ENCODE data around the gene PCBP3.

PCBP3 gene

DNA sequence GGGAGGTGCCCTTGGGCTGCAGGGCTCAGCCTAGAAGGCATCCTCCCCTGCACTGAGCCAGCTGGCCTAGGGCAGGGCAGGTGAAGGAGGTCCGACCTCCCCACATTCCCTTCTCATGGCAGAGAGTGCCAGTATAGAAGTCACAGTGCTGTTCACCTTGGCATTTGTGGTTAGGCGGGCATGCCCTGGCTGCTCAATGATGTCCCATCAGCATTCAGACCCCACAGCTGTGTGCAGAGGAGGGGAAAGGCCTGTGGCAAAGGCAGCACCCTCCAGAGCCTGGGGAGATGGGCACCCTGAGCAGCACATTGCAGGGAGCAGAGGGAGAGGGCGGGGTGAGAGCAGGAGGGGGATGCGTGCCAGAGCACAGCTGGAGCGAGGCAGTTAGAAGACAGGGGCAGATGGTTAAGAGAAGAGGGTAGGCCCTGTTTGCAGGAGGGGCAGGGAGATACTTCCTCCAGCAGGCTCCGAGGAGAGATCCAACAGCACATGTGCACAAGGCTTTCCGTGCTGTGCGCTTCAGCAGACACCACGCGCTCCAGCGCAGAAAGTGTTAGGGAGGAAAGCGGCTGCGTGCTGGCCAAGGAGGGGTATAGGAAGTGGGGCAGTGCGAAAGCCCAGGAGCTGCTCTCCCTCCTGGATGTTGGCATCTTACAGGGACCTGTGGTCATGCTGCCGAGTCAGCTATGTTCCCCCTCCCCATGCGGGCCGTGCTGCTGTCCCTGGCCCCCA is 294.4 kb downstream of the PCBP3 start:
- TF ChIP-seq GATA2 (IDR thresholded peaks at IDR 0.05; ENCODE audit: low read depth, low read length) (no peak), GATA3 (IDR thresholded peaks at IDR 0.05; ENCODE audit: low read depth, low read length) (no peak)

DNA sequence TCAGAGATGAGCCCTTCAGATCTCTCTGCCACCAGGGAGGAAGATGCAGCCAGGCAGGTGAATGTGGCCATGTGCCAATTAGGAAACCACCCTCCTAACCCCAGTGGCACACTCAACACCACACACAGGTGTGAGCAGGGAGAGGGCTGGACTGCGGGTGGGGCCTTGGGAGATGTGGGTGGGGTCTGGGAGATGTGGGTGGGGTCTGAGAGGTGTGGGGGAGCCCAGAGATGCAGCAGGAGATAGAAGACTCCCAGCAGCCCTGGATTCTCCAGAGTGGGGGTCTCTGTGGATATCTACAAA is 294.9 kb downstream of the PCBP3 start:
- TF ChIP-seq GATA2 (IDR thresholded peaks at IDR 0.05; ENCODE audit: low read depth, low read length) (no peak), GATA3 (IDR thresholded peaks at IDR 0.05; ENCODE audit: low read depth, low read length) (no peak)

DNA sequence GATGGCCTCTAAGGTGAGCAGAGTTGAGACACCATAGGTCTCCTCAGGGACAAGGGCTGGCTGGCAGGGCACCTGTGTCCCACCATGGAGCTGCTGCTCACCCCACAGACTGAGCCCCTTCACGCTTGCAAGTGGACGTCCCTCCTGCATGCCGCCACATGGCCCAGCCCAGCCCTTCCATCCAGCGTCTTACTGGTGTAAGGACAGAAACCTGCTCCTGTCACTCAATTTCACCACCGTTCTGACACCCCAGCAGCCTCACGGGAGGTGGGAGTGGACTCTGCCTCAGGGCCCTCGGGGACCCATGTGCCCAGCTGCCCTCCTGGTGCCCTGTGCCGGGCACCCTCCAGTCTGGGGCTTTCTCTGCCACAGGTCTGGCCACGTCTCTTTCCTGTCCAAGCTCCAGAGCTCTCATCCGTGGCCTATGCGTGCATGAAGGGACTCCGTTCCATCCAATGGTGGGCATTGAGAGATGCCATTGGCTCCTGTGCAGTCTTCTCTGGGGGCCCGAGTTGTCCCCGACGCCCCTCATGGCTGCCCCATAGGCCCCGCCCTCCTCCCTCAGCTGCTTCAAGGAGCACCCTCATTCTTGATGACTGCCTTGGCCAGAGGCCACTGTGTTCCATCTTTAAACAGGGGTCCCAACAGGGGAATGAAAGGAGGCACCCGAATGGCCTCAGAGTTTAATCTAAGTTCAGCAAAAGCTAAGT is 295.4 kb downstream of the PCBP3 start:
- no peak for TF ChIP-seq GATA2 (IDR thresholded peaks at IDR 0.05; ENCODE audit: low read depth, low read length)

DNA sequence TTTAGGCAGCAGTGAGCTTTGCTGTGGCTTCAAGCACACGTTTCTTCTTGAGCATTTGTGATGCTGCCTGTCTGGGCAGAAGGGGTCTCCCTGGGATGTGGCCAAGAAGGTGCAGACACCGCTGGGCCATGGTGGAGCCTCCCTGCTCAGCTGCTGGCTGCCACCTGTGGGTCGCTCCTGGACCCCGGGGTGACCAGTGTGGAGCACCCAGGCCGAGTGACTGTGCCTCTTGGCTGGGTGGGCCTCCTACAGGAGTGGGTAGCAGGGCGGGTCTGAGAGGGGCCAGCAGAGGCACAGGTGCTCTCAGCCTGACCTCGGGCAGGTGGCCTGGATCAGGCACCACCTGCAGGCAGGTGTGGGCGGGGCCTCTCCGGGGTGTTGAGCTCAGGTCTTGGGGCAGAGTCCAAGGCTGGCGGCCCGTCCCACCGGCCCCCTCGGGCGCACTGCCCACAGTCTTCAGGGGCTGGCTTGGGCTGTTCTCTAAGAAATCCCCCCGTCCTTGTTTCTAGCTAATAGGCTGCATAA is 296.1 kb downstream of the PCBP3 start:
- TF ChIP-seq GATA3 (IDR thresholded peaks at IDR 0.05; ENCODE audit: low read depth, low read length), result no peak
- no peak for TF ChIP-seq GATA2 (IDR thresholded peaks at IDR 0.05; ENCODE audit: low read depth, low read length)

DNA sequence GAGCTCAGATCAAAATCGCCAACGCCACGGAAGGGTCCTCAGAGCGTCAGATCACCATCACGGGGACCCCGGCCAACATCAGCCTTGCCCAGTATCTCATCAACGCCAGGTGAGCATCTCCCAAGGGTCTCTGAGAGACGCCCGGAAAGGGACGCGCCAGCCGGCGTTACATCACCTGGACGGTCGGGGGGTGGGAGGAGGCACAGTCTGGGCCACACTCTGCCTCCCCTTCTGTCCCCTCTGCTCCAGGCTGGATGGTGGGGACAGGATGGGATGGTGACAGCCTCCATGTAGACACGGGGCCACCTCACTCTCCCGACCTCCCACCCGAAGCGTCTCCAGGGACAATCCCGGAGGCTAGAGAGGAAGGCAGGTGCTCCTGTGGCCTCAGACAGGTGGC is 296.6 kb downstream of the PCBP3 start:
- TF ChIP-seq GATA3 (IDR thresholded peaks at IDR 0.05; ENCODE audit: low read depth, low read length) (no peak), GATA2 (IDR thresholded peaks at IDR 0.05; ENCODE audit: low read depth, low read length) (no peak)

DNA sequence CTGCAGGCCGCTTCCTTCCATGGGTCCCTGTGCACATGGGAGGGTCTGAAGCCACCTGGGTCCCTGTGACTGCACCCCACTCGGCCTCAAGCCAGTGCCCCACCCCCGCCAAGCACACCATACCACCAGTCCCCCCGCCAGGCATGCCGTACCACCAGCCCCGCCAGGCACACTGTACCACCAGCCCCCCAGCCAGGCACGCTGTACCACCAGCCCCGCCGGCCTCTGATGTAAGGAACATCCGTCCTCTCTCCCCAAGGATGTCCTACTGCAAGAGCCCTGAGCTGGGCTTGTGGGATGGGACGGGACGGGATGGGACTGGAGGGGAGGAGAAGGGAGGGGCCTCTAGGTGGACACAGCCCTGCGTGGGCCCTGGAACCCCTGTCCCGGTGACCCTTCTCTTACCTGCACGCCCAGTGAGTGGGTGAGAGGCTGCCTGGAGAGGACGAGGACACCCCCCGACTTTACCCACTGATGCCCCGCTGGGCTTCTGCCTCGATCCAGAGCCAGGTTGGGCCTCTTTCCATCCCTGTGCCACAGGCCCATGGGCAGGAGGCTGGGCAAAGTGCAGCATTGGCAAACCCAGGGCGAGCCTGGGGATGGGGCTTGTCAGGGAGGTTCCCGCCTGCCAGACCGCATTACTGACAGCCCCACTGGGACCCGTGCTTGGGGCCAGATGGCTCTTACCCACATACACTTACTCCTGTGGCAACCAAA is 297.3 kb downstream of the PCBP3 start:
- TF ChIP-seq GATA3 (IDR thresholded peaks at IDR 0.05; ENCODE audit: low read depth, low read length) (no peak), GATA2 (IDR thresholded peaks at IDR 0.05; ENCODE audit: low read depth, low read length) (no peak)

DNA sequence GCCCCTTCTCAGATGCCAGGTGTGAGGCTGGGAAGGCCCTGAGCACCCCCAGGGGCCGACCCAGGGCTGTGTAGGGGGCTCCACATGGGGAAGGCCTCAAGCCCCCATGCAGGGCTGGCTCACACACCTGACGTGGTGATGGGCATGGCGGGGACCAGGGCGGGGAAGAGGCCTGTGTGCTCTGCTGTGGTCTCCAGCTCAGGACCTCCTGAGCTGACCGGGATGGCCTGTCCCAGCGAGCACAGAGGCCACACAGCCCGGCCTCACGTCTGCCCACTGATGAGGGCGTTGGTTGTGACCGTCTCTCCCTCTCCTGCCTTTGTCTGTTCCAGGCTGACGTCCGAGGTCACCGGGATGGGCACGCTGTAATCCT is 297.8 kb downstream of the PCBP3 start:
- TF ChIP-seq GATA3 (IDR thresholded peaks at IDR 0.05; ENCODE audit: low read depth, low read length) (no peak), GATA2 (IDR thresholded peaks at IDR 0.05; ENCODE audit: low read depth, low read length) (no peak)

DNA sequence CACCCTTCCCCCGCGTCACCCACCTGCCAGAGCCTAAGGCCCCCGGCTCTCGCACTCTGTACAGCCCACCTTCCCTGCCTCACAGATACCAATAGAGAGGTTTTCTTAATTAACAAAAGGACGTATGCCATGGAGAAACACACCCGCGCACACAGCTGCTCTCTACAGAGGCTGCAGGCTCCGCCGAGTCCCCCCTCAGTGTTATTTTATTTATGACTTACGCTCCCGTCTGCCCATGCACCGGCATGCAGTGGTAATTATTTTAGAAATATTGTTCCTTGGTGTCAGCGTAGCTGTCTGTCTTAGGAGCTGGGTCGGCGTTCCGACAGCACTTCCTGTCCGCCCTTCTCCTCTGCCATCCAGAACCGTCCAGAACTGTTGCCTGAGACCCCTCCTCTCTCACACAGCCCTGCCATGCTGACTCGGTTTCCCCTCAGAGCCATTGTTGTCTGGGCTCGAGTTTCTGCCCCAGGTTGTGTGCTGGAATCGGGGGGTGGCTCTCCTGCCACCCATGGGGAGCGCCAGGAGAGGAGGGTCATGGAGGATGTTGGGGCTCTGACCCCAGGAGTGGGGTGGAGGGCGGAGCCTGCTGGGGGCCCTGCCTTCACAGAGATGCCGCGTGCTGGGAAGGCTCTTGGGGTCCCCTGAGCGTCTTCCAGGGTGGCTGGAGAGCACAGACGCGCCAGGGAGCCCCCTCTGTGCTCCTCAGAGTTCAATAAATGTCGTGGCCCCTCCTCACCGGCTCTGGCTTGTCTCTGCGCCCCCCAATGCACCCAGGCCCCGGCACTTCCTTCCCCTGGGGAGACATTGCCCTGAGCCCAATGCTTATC is 298.4 kb downstream of the PCBP3 start:
- TF ChIP-seq GATA2 (IDR thresholded peaks at IDR 0.05; ENCODE audit: low read depth, low read length) (no peak), GATA3 (IDR thresholded peaks at IDR 0.05; ENCODE audit: low read depth, low read length) (no peak)

DNA sequence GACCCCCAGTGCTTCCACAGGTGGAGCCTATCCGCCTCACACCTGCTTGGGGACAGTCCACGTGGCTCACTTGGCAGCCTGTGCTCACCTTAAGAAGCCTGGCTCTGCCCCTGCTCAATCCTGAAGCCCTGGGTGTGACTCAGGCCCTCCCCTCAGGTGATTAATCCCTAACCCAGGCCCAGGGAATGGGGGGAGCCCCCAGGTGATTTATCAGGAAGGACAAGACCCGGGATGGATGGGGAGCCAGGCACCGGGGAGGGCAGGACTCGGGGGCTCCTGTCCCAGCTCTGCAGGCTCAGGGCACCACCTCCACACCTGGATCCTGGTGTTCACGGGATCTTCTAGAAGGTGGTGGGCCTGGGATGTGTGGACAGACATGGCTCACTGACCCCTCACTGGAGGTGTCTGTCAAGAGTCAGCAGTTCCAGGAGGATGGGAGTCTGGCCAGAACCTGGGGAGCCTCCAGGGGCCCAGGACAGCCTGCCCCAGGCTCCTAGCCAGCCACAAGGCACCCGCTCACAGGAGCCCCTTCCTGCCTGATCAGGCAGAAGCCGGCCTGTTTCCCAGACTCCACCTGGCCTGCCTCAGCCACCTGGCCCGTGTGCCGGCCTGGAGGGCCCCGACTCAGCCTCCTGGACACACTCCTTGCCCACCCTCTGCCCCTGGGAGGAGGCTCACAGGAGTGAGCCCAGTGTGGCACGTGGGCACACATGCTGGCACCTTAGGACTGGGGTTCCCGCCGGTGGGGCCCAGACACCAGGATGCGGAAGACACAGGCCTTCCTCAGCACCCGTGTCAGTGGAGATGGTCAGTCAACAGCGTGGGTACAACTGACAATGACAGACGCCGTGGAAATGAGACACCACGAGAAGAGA is 299.5 kb downstream of the PCBP3 start:
- no peak for TF ChIP-seq GATA2 (IDR thresholded peaks at IDR 0.05; ENCODE audit: low read depth, low read length)
- no peak for TF ChIP-seq GATA3 (IDR thresholded peaks at IDR 0.05; ENCODE audit: low read depth, low read length)

DNA sequence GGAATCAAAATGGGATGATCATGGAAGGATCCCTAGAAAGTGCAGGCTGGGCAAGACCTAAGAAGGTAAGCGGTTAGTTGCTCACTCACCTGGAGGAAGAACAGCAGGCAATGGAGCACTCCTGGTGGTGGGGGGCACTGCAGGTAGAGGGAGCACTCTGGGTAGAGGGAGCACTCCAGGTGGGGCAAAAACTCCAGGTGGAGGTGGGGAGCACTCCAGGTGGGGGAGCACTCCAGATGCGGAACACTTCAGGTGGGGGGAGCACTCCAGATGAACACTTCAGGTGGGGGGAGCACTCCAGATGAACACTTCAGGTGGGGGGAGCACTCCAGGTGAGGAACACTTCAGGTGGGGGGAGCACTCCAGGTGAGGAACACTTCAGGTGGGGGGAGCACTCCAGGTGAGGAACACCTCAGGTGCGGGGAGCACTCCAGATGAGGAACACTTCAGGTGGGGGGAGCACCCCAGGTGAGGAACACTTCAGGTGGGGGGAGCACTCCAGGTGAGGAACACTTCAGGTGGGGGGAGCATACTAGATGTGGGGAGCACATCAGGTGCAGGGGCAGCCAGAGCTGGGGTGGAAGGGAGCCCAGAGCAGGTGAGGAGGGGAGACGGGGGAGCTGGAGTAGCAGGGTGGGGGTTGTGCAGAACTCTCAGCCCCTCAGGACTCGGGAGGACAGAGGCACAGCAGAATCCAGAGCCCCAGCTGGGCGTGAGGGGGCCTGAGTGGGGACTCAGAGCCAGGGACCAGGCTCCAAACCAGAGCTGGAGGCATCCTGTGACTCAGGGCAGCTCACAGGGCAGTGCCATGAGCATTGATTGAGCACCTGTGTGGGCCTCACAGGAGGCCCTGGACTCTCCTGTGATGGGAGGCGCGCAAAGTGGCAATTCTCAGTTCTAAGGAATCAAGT is 300.4 kb downstream of the PCBP3 start:
- TF ChIP-seq GATA2 (IDR thresholded peaks at IDR 0.05; ENCODE audit: low read depth, low read length) (no peak), GATA3 (IDR thresholded peaks at IDR 0.05; ENCODE audit: low read depth, low read length) (no peak)

DNA sequence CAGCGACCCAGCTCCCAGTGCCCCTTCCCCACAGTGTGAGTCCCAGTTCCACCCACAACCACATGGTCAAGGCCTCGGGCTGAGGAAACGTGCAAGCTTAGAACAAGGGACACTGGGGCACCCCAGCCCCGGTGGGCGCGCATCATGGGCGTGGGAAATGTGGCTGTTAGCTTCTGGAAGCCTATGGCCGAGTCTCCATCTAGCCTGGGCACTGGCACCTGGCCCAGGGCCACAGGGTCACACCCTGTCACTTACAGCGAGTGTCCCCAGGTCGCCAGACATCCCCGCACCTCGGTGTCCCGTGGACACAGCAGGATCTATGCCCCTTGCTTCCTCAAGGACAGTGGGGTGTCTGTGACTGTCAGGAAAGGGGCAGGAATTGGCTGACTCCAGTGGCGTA is 301.1 kb downstream of the PCBP3 start:
- no peak for TF ChIP-seq GATA2 (IDR thresholded peaks at IDR 0.05; ENCODE audit: low read depth, low read length)
- TF ChIP-seq GATA3 (IDR thresholded peaks at IDR 0.05; ENCODE audit: low read depth, low read length), result no peak
